ENCODE measurements around the gene KRTAP10-7. TPM values are rescaled to one million over a fixed set of nuclear protein-coding genes. Genes with fewer than 3 reads are reported as not detected.
"Not testable (repeated sequence)": the region's sequence is repeated elsewhere in the genome, so short reads cannot be mapped to it uniquely, and the experiment has no call there.

Gene KRTAP10-7
- total and polyA plus RNA-seq, 2 donors (not counting 1 experiment from before 2014, with no cell fraction given), result not detected

DNA sequence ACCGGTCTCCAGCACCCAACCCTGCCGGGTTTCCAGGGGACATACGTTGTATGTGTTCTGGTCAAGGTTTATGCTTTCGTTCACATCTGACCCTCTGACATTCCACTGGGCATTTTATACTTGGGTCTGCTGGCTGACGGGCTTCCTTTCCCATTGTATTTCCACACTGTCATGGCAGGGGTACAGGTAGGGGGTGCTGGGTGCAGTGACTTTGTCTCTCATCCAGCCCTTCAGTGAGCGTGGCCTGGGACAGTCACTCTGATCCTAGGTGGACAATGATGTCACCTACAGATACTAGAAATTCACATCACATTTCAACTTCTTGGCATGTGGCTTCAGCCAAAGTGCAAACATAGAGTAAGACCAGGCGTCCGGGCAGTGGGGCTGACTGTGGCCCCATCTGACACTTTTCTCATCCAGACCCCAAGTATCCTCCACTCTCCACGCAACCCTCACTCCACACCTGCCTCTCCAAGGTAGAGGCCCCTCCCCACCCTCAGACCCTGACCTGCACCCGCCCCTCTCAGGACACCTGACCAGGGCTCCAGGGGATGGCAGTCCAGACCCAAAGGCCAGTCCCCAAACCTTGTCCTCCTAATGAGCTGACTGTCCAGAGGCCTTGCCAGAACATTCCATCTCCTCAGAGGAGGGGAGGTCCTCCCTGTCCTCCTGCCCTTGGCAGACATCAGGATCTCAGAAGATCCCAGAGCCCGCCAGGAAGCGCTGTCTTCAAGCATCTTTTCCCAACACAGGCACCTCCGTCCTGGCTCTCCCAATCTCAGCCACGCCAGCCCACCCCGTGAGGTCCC, 36.0 kb downstream of the KRTAP10-7 start:
- H3K4me2 ChIP-seq (ENCODE audit: extremely low read depth, insufficient read depth, low read length), result no peak overlapping the region
- H4K20me1 ChIP-seq (ENCODE audit: control insufficient read depth, extremely low read depth, insufficient read depth, low read length), result no peaks in the 10 kb centered on the region
- TF ChIP-seq EZH2 (IDR thresholded peaks at IDR 0.05; ENCODE audit: low read length, missing control alignments), result no peak
- TF ChIP-seq, protein P1, sequence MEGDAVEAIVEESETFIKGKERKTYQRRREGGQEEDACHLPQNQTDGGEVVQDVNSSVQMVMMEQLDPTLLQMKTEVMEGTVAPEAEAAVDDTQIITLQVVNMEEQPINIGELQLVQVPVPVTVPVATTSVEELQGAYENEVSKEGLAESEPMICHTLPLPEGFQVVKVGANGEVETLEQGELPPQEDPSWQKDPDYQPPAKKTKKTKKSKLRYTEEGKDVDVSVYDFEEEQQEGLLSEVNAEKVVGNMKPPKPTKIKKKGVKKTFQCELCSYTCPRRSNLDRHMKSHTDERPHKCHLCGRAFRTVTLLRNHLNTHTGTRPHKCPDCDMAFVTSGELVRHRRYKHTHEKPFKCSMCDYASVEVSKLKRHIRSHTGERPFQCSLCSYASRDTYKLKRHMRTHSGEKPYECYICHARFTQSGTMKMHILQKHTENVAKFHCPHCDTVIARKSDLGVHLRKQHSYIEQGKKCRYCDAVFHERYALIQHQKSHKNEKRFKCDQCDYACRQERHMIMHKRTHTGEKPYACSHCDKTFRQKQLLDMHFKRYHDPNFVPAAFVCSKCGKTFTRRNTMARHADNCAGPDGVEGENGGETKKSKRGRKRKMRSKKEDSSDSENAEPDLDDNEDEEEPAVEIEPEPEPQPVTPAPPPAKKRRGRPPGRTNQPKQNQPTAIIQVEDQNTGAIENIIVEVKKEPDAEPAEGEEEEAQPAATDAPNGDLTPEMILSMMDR (conservative IDR thresholded peaks at IDR 0.05 in 1 of 2, IDR thresholded peaks at IDR 0.05 in 1 of 2; ENCODE audit: low read depth in 1 of 2, low read length in 2 of 2), result no peak
- H2AFZ ChIP-seq (ENCODE audit: low read length), result no peak overlapping the region
- no peaks in the 10 kb centered on the region for H3K36me3 ChIP-seq (ENCODE audit: control insufficient read depth, insufficient read depth, low read length)
- H3K4me1 ChIP-seq (ENCODE audit: control insufficient read depth, extremely low read depth, insufficient read depth, low read length), result no peaks in the 10 kb centered on the region
- H3K4me3 ChIP-seq (replicated peaks in 1 of 4; ENCODE audit: control extremely low read depth in 1 of 4, insufficient read depth in 1 of 4, low read depth in 3 of 4, low read length in 4 of 4), result no peak overlapping the region
- no peak for DNase-seq (ENCODE audit: low read depth in 2 of 2)
- no peaks in the 10 kb centered on the region for H3K9me3 ChIP-seq (ENCODE audit: control insufficient read depth, insufficient read depth, low read depth, low read length)
- no peak overlapping the region for H3K27ac ChIP-seq (ENCODE audit: insufficient read depth, low read length)
- H3K79me2 ChIP-seq (ENCODE audit: control insufficient read depth, insufficient read depth, low read length), result no peaks in the 10 kb centered on the region
- H3K9ac ChIP-seq (ENCODE audit: insufficient read depth, low read length), result no peak overlapping the region
- H3K27me3 ChIP-seq (ENCODE audit: control insufficient read depth, insufficient read depth, low read length), result no peaks in the 10 kb centered on the region

DNA sequence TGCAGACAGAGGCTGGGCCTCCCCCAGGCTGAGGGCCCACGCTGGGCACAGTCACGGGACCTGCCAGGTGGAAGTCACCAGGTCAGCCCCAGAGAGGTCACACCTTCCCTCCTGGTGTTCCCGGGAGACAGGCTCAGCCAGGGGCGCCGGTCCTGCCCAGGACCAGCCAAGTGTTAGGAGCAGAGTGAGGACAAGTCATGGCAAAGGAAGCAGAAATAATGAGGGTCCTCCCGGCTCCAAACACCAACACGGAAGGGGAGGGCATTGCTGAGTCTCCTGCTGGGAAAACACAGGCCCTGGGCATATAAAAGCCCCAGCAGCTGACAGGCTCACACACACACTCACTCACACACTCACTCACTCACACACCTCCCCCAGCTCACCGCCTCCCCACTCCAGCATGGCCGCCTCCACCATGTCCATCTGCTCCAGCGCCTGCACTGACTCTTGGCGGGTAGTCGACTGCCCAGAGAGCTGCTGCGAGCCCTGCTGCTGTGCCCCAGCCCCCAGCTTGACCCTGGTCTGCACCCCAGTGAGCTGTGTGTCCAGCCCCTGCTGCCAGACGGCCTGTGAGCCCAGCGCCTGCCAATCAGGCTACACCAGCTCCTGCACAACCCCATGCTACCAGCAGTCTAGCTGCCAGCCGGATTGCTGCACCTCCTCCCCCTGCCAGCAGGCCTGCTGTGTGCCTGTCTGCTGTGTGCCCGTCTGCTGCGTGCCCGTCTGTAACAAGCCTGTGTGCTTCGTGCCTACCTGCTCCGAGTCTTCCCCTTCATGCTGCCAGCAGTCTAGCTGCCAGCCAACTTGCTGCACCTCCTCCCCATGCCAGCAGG, 36.8 kb downstream of the KRTAP10-7 start, which contains the start of gene KRTAP10-10:
KRTAP10-10 (plus strand) TSS at position 339 of the 833 bp plus-strand sequence; CDS start at position 401, 62 bp downstream.
- no peaks in the 10 kb centered on the region for H3K79me2 ChIP-seq (ENCODE audit: control insufficient read depth, insufficient read depth, low read length)
- no peaks in the 10 kb centered on the region for H3K27me3 ChIP-seq (ENCODE audit: control insufficient read depth, insufficient read depth, low read length)
- no peak within 1 kb of the TSS for H3K27ac ChIP-seq (ENCODE audit: insufficient read depth, low read length)
- no peaks in the 10 kb centered on the region for H3K36me3 ChIP-seq (ENCODE audit: control insufficient read depth, insufficient read depth, low read length)
- no peak within 1 kb of the TSS for H2AFZ ChIP-seq (ENCODE audit: low read length)
- H3K9ac ChIP-seq (ENCODE audit: insufficient read depth, low read length), result no peak within 1 kb of the TSS
- no peaks in the 10 kb centered on the region for H4K20me1 ChIP-seq (ENCODE audit: control insufficient read depth, extremely low read depth, insufficient read depth, low read length)
- H3K4me3 ChIP-seq (replicated peaks in 1 of 4; ENCODE audit: control extremely low read depth in 1 of 4, insufficient read depth in 1 of 4, low read depth in 3 of 4, low read length in 4 of 4), result no peak within 1 kb of the TSS
- no peak for TF ChIP-seq EZH2 (IDR thresholded peaks at IDR 0.05; ENCODE audit: low read length, missing control alignments)
- TF ChIP-seq, protein P1 (conservative IDR thresholded peaks at IDR 0.05 in 1 of 2, IDR thresholded peaks at IDR 0.05 in 1 of 2; ENCODE audit: low read depth in 1 of 2, low read length in 2 of 2), result no peak
- H3K4me1 ChIP-seq (ENCODE audit: control insufficient read depth, extremely low read depth, insufficient read depth, low read length), result no peaks in the 10 kb centered on the region
- H3K4me2 ChIP-seq (ENCODE audit: extremely low read depth, insufficient read depth, low read length), result no peak within 1 kb of the TSS
- no peak for DNase-seq (ENCODE audit: low read depth in 2 of 2)
- H3K9me3 ChIP-seq (ENCODE audit: control insufficient read depth, insufficient read depth, low read depth, low read length), result no peaks in the 10 kb centered on the region

DNA sequence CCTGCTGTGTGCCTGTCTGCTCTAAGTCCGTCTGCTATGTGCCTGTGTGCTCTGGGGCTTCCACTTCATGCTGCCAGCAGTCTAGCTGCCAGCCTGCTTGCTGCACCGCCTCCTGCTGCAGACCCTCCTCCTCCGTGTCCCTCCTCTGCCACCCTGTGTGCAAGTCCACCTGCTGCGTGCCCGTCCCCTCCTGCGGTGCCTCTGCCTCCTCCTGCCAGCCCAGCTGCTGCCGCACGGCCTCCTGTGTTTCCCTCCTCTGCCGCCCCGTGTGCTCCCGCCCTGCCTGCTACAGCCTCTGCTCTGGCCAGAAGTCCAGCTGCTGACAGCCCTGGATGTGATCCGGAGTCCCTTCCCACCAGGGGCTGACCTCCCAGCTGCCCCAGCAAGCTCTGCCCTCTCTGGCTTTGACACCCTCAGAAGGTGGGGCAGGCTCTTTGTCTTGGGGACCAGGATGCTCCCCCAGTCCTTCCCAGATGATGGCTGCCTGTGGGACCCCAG, 37.5 kb downstream of the KRTAP10-7 start:
- DNase-seq (ENCODE audit: low read depth in 2 of 2); H3K9ac ChIP-seq (ENCODE audit: insufficient read depth, low read length); H3K27me3 ChIP-seq (ENCODE audit: control insufficient read depth, insufficient read depth, low read length); H3K27ac ChIP-seq (ENCODE audit: insufficient read depth, low read length); H3K4me3 ChIP-seq (replicated peaks in 1 of 4; ENCODE audit: control extremely low read depth in 1 of 4, insufficient read depth in 1 of 4, low read depth in 3 of 4, low read length in 4 of 4); H3K36me3 ChIP-seq (ENCODE audit: control insufficient read depth, insufficient read depth, low read length); H3K4me2 ChIP-seq (ENCODE audit: extremely low read depth, insufficient read depth, low read length); H3K4me1 ChIP-seq (ENCODE audit: control insufficient read depth, extremely low read depth, insufficient read depth, low read length); H3K79me2 ChIP-seq (ENCODE audit: control insufficient read depth, insufficient read depth, low read length); H2AFZ ChIP-seq (ENCODE audit: low read length); H4K20me1 ChIP-seq (ENCODE audit: control insufficient read depth, extremely low read depth, insufficient read depth, low read length); H3K9me3 ChIP-seq (ENCODE audit: control insufficient read depth, insufficient read depth, low read depth, low read length): not testable (repeated sequence)

GRCh38 chr21:44638506-44639330, 38.3 kb downstream of the KRTAP10-7 start:
- not testable (repeated sequence) for H3K27ac ChIP-seq (ENCODE audit: insufficient read depth, low read length); H2AFZ ChIP-seq (ENCODE audit: low read length); H3K4me2 ChIP-seq (ENCODE audit: extremely low read depth, insufficient read depth, low read length); H3K9ac ChIP-seq (ENCODE audit: insufficient read depth, low read length); H3K9me3 ChIP-seq (ENCODE audit: control insufficient read depth, insufficient read depth, low read depth, low read length); DNase-seq (ENCODE audit: low read depth in 2 of 2); H3K27me3 ChIP-seq (ENCODE audit: control insufficient read depth, insufficient read depth, low read length); H3K4me1 ChIP-seq (ENCODE audit: control insufficient read depth, extremely low read depth, insufficient read depth, low read length); H4K20me1 ChIP-seq (ENCODE audit: control insufficient read depth, extremely low read depth, insufficient read depth, low read length); H3K4me3 ChIP-seq (replicated peaks in 1 of 4; ENCODE audit: control extremely low read depth in 1 of 4, insufficient read depth in 1 of 4, low read depth in 3 of 4, low read length in 4 of 4); H3K79me2 ChIP-seq (ENCODE audit: control insufficient read depth, insufficient read depth, low read length); H3K36me3 ChIP-seq (ENCODE audit: control insufficient read depth, insufficient read depth, low read length)
